K562 (cell line): ENCODE results near the gene GRK4.

Source experiments
- CTCF ChIP-seq, 3 experiments: IDR thresholded peaks in 2 of 3; conservative IDR thresholded peaks in 1 of 3; 2 replicates each; pipeline ENCODE4 v1.5.1; 2011 to 2012; ENCODE audit warnings: low read length in 3 of 3, mild to moderate bottlenecking in 3 of 3, control low read depth in 2 of 3, improper control_type of control experiment in 1 of 3, inconsistent platforms in 1 of 3, low read depth in 1 of 3, mixed read lengths in 1 of 3, moderate library complexity in 1 of 3; ENCODE audit not compliant: insufficient read depth in 2 of 3
- FOXA3 ChIP-seq, 2 experiments: fragments of 450-650 bp in 1 of 2; sonication (generic) in 1 of 2; formaldehyde crosslinking; IDR thresholded peaks in 1 of 2; conservative IDR thresholded peaks in 1 of 2; 2 replicates each; pipeline versions ENCODE4 v1.4.0 to v1.8.0; 2020 to 2022; ENCODE audit warnings: mild to moderate bottlenecking in 2 of 2, missing genetic modification reagents in 1 of 2
- SMAD3 ChIP-seq: fragments of 450-650 bp; formaldehyde crosslinking; conservative IDR thresholded peaks from 2 replicates; pipeline ENCODE4 v1.4.0; 2020; ENCODE audit warnings: mild to moderate bottlenecking

GRCh38 chr4:2923668-2924173, 39.6 kb upstream of the GRK4 start:
- TF ChIP-seq SMAD3 (no peak), CTCF (IDR thresholded peaks at IDR 0.05 in 2 of 3, conservative IDR thresholded peaks at IDR 0.05 in 1 of 3; ENCODE audit: insufficient read depth in 2 of 3, low read depth in 1 of 3, low read length in 3 of 3) (no peak), FOXA3 (CRISPR knock-in tag; conservative IDR thresholded peaks at IDR 0.05 in 1 of 2, IDR thresholded peaks at IDR 0.05 in 1 of 2) (no peak)
